ENCODE results near the gene CARD6.
"Not testable (repeated sequence)": the region's sequence is repeated elsewhere in the genome, so short reads cannot be mapped to it uniquely, and the experiment has no call there.

Gene CARD6

GRCh38 chr5:40812125-40812524, 29.0 kb upstream of the CARD6 start:
- Histone ChIP-seq H3K4me1 (no peaks in the 10 kb centered on the region), H3K27me3 (no peaks in the 10 kb centered on the region), H3K9me3 (no peaks in the 10 kb centered on the region), H3K36me3 (no peaks in the 10 kb centered on the region), H3K4me3 (ENCODE audit: low read depth, low read length) (no peak overlapping the region)
- no peak for DNase-seq
- TF ChIP-seq, protein P1, sequence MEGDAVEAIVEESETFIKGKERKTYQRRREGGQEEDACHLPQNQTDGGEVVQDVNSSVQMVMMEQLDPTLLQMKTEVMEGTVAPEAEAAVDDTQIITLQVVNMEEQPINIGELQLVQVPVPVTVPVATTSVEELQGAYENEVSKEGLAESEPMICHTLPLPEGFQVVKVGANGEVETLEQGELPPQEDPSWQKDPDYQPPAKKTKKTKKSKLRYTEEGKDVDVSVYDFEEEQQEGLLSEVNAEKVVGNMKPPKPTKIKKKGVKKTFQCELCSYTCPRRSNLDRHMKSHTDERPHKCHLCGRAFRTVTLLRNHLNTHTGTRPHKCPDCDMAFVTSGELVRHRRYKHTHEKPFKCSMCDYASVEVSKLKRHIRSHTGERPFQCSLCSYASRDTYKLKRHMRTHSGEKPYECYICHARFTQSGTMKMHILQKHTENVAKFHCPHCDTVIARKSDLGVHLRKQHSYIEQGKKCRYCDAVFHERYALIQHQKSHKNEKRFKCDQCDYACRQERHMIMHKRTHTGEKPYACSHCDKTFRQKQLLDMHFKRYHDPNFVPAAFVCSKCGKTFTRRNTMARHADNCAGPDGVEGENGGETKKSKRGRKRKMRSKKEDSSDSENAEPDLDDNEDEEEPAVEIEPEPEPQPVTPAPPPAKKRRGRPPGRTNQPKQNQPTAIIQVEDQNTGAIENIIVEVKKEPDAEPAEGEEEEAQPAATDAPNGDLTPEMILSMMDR (IDR thresholded peaks at IDR 0.05; ENCODE audit: low read depth, low read length) = no peak

DNA sequence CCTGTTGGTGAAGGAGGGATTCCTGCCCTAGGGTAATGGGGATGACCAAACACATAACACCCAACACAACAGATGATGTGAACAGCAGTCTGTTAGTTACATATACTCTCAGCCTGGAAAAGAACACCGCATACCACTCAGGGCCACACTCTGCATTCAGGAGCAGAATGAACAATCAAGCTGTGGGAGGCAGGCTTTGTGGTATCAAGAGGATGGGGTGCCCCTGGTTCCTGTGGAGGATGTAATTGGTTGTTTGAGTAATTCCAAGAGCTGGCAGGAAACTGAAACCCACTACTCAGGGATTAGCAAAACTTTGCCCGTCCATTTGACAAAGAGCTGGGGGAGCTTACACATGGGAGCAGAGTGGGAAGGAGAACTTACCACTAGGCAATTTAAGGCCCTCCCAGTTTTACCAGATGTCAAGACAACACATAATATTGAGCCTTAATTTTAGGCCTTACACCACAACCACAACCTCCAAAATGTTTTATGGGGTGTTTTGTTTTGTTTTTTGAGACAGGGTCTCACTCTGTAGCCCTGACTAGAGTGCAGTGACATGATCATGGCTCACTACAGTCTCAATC, 27.4 kb upstream of the CARD6 start:
- Histone ChIP-seq H3K4me1 (no peaks in the 10 kb centered on the region), H3K27me3 (no peaks in the 10 kb centered on the region), H3K4me3 (ENCODE audit: low read depth, low read length) (no peak overlapping the region), H3K36me3 (no peaks in the 10 kb centered on the region), H3K9me3 (no peaks in the 10 kb centered on the region)
- TF ChIP-seq, protein P1 (IDR thresholded peaks at IDR 0.05; ENCODE audit: low read depth, low read length) = no peak
- no peak for DNase-seq

- H3K36me3 ChIP-seq = peaks cover 44% of the 10 kb centered on the region
- no peaks in the 10 kb centered on the region for H3K27me3 ChIP-seq
- no peaks in the 10 kb centered on the region for H3K9me3 ChIP-seq
- H3K4me3 ChIP-seq (ENCODE audit: low read depth, low read length) = no peak overlapping the region
- H3K4me1 ChIP-seq = no peaks in the 10 kb centered on the region; the same call in 1 of the 2 replicates
- no peak for DNase-seq
- TF ChIP-seq, protein P1 (IDR thresholded peaks at IDR 0.05; ENCODE audit: low read depth, low read length) = no peak
Measured at GRCh38 chr5:40823459-40823858, 17.7 kb upstream of the CARD6 start.

GRCh38 chr5:40825461-40826043, 15.6 kb upstream of the CARD6 start:
- H3K27me3 ChIP-seq; H3K4me3 ChIP-seq (ENCODE audit: low read depth, low read length); H3K4me1 ChIP-seq; H3K9me3 ChIP-seq: not testable (repeated sequence)
- H3K36me3 ChIP-seq = peaks cover 65% of the 10 kb centered on the region
- DNase-seq = peak; percentile 24

DNA sequence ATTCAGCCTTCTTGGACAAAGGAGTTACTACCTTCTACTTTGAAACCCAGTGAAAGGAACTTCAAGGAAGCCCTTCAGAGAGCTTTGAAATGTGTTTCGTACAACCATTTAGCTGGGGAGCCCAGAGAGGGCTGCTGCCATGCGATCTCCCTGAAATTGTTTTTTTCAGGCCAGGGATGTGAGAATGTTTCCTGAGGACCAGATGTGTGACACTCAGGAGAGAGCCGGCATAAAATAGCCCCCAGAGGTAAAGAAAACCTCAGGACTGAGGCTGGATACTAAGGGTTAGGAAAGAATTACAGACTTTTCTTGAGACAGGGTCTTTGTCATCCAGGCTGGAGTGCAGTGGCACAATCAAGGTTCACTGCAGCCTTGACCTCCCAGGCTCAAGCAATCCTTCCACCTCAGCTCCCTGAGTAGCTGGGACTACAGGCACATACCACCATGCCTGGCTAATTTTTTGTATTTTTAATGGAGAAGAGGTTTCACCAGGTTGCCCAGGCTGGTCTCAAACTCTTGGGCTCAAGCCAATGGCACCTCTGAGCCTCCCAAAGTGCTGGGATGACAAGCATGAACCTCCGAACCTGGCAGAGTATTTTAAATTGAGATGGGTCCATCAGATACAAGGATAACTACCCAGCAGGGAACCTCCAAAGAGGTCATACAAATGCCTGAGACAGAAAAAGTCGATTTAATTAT, 14.5 kb upstream of the CARD6 start:
- peaks cover 75% of the 10 kb centered on the region for H3K36me3 ChIP-seq
- DNase-seq = no peak
- H3K4me1 ChIP-seq = no peaks in the 10 kb centered on the region; the same call in 1 of the 2 replicates
- TF ChIP-seq, protein P1 (IDR thresholded peaks at IDR 0.05; ENCODE audit: low read depth, low read length) = no peak
- H3K27me3 ChIP-seq = no peaks in the 10 kb centered on the region
- H3K4me3 ChIP-seq (ENCODE audit: low read depth, low read length) = no peak overlapping the region
- H3K9me3 ChIP-seq = no peaks in the 10 kb centered on the region

- Histone ChIP-seq H3K36me3 (peaks cover 83% of the 10 kb centered on the region), H3K27me3 (no peaks in the 10 kb centered on the region), H3K9me3 (no peaks in the 10 kb centered on the region), H3K4me1 (no peaks in the 10 kb centered on the region; the same call in 1 of the 2 replicates), H3K4me3 (ENCODE audit: low read depth, low read length) (no peak overlapping the region)
- DNase-seq = no peak
- TF ChIP-seq, protein P1 (IDR thresholded peaks at IDR 0.05; ENCODE audit: low read depth, low read length) = no peak
Measured at GRCh38 chr5:40827188-40827977, 13.8 kb upstream of the CARD6 start.
